GM21717 (cell line): ENCODE data around the gene XAGE2.
A peak's percentile ranks its signal among the peaks of the same experiment; 100 is the strongest.
"Not testable (repeated sequence)": the region's sequence is repeated elsewhere in the genome, so short reads cannot be mapped to it uniquely, and the experiment has no call there.

Experiments used
- ATAC-seq: cut with Tn5 transposase; IDR thresholded peaks from one replicate; pipeline ENCODE4 v1.9.1; 2021; ENCODE audit warnings: mild to moderate bottlenecking, moderate library complexity; ENCODE audit not compliant: unreplicated experiment

The XAGE2 gene, protein sequence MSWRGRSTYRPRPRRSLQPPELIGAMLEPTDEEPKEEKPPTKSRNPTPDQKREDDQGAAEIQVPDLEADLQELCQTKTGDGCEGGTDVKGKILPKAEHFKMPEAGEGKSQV

DNA sequence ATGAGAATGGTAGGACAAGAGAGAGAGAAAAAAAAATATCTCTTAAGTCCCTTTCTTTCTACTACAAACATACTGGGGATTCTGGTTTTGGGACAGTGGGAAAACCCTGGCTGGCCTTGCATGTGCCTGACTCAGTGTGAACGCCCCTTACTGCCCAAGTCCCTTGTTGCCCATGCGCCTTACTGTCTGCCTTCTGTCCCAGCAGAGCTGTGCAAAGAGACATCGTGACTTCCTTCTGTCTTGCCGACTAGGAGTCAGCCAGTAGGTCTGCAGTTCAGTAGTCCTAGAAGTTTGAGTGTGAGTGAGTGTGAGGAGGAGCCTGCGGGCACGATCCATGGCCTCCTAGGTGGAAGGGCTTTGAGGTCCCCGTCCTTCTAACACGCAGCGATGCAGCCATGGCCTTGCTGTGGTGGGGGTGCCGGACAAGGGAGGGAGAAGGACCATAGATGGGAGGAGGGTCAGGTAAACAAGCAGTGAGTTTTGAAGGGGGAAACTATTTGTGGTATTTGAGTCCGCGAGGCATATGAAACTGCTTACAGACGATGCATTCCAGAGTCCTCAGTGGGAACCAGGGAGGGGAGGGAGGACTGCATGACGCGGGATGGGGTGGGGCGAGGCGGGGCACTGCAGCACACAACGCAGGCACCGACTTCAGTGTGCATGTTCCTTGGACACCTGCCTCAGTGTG is at the start of gene XAGE2:
Gene XAGE2 (plus strand): TSS at position 654 of the 688 bp plus-strand sequence. CDS start 994 bp downstream, outside the sequence.
- no peak for ATAC-seq

DNA sequence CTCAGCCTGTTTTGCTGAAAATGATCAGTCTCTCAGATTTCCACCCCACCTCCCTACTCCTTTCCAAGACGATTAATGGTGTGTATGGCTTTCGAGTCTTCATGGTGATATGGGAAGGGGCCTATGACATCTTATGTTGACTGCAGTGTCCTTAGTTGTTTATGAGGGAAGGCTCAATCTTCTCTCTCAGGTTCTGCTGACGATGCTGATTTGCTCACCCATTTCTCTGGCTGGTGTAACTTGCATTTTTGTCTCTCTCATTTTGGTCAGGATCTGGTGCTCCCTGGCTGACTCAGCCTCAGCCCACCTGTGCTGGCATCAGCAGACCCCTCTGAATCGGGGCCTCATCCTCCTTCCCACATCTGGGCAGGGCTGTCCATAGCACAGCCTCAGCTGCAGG is 31.4 kb upstream of the XAGE2 start:
- ATAC-seq = no peak

DNA sequence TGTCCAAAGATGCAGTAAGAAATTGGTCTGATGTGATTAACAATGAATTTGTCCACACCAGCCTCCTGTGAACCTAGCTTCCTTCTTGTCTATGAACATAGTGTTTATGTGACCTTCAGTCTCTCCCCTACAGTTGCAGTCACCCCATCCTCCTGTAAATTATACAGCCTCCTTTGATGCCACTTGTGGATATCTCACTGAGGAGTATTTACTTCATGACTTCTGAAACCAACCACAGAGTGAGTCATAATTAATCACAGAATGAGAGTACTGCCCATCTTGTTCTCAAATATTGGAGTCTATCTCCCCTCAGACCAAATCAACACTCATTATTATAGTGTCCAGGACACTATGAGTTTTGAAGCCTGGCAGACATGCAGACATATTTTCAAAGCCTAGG is 27.3 kb upstream of the XAGE2 start:
- ATAC-seq = no peak

DNA sequence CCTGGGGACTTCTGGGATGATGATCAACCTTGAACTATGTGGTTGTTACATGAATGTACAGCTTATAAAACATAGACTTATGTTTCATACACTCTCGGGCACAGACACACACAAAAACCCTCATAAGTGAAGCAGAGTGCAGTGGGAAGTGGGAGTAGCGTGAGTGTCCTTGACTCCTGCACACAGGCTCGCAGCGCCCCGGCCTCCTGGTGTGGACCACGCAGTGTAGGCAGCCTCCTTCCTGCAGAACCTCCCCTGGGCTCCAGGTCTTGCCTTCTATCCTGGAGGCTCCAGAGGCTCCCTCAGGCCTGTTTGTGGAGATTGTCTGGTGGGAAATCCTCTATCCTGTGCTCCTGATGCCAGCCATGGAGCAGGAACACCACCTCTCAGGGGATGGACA is 25.7 kb upstream of the XAGE2 start:
- not testable (repeated sequence) for ATAC-seq

DNA sequence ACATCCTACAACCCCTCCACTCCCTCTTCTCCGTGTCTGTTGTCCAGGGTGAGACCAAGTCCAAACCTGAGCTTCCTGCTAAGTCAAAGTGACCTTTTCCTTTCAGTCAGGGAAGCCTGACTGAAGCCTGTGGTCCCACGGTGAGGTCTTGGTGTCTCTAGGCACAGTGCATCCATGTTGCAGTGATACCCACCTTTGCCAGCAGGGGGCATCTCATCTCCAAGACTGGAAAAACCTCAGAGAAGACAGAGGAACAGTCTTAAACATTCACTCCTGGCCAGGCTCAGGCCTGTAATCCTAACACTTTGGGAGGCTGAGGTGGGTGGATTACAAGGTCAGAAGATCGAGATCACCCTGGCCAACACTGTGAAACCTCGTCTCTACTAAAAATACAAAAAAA is 23.4 kb upstream of the XAGE2 start:
- peak; percentile 61 for ATAC-seq

DNA sequence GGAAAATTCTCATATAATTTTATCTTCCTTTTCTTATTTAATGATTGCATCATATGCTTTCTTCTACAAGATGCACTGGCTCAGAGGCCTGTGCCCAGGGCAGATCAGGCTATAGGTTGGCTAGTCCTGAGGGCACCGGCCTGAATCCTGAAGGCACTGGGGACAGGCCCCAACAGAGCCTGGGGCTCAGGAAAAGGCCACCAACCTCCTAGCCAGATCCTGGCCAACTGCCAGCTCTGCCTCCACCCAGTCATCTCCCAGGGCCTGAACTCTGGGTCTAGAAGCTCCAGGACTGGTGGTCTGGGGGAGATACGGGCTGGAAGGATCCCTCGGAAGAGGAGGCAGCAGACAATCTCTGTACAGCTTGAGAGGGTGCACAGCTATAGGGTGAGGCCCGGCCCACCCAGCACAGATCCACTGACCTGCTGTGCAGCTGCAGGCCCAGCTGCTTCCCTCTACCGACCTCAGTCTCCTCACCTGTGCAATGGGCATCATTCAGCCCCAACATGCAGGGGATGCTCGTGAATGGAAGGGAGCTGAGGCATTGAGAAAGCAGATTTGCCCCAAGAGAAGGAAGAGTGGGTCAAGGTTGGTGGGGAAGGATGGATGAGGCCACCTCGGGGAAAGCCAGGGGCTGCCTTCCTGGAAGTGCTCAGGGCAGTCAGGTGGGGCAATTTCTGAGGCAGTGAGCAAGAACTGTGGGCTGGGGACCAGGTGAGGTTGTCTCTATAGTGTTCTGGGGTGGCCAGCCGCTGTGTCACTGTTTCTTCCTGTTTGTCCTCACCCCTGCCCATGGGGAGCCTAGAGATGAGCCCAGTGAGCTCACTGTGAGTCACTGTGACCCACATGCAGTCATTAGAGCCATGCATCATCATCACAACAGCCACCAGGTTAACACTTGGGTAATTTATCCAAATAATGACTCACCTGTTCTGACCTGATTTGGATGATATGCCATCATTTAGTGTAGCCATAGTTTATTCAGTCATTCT is 22.4 kb upstream of the XAGE2 start:
- ATAC-seq = no peak

DNA sequence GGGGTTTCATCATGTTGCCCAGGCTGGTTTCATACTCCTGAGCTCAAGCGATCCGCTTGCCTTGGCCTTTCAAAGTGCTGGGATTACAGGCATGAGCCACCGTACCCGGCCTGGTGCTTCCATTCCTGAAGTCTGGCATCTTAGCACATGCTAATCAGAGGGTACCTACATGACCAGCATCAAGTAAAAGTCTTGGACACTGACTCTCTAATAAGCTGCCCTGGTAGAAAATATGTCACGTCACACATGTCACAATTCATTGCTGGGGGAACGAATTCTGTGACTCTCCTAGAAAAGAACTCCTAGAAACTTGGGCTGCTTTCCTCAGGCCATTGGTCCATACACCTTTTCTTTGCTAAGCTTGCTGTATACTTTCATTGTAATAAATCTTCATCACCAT is 19.1 kb upstream of the XAGE2 start:
- no peak for ATAC-seq

DNA sequence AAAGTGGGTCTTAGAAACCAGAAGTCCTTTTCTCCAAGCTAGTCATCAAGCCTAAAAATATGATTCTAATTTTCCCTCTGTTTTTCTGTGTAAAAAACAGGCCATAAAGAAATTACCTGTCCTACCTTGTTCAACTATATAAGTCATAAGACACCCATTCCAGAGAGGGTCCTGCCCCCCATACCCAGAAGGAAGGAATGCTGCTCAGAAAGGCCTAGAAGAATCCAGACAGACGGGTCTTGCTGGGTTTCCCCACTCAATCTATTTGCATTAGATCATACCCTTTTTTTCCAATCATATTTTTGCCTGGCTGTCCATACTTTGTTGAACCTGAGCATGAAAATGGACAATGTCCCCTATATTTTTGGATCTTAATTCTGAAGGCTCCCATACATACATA is 16.3 kb upstream of the XAGE2 start:
- ATAC-seq = no peak

DNA sequence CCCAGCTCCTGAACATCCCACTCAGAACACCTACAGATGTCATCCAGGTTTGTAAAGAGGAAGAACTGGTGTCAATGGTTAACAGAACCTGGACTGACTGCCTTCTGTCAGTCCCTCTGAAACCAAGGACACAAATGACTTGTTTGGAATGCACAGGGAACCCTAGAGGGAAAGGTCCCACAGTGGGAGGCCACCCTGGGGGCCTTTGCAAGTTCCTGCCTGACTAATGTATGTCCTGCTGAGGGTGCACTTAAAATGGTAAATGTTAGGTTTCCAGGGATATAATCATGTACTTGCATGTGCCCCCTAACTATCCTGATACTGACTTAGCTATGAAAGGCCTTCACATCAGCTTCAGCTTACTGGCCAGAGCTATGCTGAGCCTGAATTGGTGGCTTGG is 15.0 kb upstream of the XAGE2 start:
- ATAC-seq = no peak

DNA sequence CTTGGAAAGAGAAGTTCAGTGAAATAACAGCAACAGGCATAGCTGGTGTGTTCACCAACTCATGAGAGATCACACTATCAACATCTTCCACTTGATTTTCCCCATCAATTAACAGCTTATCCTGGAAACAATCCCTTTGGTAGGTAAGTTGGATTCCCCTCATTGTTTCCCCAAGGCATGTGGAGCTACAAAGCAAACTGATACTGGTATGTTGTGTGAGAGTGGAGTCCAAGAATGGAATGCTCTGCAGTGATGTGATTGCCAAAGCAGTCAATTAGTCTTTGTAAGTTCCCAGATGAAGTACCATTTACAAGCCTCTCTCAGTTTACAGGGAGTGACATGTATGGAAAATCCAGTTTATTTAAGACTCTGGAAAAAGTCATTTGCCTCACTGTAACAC is 13.7 kb upstream of the XAGE2 start:
- no peak for ATAC-seq

DNA sequence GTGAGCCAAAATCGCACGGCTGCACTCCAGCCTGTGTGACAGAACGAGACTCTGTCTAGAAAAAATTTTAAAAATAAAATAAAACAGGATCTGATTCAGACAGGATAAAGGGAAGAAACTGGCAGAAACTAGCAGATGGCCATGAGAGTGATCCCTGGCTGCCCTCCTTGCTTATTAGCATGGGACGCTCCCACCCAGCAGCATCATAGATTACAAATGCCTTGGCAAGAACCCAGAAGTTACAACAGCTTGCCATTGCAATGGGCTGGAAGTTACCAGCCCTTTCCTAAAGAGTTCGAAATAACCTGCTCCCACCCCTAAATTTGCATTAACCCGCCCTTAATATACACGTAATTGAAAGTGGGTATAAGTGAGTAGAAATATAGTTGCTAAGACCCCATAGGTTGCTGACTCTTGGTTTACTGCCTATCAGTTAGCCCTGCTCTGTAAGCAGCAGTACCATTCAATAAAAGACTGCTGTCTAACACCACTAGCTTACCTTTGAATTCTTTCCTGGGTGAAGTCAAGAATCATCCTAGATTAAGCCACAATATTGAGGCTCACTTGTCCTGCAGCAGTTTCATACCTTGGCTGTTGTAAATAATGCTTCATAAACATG is 9.1 kb upstream of the XAGE2 start:
- ATAC-seq = no peak

DNA sequence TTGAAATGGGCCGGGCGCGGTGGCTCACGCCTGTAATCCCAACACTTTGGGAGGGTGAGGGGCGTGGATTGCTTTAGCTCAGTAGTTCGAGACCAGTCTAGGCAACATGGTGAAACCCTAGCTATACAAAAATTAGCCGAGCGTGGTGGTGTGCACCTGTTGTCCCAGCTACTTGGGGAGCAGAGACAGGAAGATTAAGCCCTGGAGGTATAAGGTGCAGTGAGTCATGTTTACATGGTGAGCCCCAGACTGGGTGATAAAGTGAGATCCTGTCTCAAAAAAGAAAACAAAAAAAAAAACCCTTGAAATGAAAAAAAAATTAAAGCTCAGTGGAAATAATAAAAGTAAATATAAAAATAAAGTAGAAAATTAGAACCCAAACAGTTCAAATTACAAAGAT is 6.9 kb upstream of the XAGE2 start:
- ATAC-seq = no peak

DNA sequence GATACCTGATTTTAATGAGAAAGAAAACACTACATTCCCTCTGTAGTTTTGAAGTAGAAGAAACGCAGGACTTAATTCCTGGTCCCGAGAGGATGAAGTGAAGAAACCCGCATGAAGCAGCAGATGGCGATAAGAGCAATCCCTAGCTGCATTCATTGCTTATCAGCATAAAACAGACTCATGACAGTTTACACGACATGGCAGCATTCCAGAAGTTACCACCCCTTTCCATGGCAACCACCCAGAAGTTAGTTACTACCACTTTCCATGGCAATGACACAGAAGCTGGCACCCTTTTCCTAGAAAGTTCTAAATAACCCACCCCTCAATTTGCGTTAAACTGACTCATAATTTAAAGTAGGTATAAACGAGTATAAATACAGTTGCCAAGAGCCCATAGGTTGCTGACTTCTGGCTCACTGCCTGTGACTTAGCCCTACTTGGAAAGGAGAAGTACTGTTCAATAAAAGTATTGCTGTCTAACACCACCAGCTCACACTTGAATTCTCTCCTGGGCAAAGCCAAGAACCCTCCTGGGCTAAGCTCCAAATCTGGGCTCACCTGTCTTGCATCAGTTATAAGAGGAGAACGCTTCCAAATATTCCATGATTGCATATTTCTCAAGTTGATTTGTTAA is 5.5 kb upstream of the XAGE2 start:
- no peak for ATAC-seq

DNA sequence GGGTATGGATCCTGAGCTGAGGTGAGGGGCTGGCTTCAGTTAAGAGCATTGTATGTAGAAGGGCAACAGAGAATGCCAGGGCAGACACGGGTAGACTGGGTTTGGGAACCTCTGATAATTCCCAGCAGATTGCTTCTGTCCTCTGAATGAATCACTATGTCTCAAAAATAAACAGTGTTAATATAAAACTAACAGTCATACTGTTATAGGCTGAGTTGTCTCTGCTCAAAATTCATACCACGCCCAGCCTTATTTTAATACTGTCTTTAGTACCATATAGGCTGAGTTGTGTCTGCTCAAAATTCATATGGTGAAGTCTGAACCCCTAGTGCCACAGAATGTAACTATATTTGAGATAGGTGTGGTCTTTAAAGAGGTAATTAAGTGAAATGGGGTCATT is 10.0 kb downstream of the XAGE2 start:
- no peak for ATAC-seq

DNA sequence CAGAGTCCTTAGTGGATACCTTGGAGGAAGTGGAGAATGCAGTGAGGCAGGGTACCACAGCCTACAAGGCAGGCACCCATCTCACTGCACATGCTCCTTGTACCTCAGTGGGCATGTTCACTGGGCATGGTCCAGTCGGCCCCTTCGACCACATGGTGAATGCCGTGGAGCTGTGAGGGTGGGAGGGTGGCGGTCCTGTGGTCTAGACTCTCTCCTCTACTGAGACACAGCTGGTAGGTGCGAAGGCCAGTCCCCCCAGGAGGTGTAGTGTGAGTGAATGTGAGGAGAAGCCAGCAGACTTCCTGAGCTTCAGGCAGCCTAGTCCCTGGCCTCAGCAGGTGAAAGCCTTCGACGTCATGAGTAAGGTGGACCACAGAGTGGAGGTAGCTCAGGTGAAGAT is 12.2 kb downstream of the XAGE2 start:
- ATAC-seq = no peak

DNA sequence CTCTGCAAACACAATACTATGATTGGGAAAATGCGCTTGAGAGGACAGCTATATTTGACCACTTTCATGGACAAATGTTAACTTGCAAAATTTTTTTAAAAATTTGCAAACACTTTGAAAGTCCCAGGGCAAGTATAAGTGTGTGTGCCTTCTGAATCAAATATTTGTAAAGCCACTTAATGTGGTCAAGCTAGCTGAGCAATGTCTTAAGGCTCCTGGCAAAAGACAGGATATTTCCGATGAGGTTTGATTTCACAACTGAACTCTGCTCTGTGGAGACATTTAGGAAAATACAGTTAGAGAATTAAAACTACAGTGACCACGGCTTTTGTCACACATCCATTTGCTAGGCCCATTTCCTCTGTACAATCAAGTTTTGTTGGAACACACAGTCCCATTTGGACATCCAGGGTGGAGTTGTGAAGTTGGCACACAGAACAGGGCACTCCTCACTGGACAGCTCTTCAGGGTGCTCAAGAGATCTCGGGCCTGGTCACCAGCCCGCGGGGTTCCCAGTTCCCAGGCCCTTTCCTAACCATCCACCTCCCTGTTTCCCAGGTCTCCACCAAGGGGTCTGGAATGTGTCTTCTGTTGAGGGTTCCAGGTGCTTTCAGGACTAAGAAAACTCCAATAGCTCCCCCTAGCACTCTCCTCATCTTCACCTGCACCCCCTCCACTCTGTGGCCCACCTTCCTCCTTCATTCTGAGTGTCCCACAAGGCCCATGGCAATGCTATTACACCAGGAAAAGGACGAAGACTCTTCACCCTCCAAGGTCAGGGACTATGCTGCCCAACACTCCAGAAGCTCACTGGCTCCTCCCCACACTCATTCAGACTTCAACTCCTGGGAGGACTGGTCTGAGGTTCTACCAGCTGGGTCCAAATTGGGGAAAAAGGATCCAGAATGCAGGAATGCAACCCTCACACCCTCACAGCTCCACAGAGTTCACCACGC is 41.9 kb downstream of the XAGE2 start:
- no peak for ATAC-seq

DNA sequence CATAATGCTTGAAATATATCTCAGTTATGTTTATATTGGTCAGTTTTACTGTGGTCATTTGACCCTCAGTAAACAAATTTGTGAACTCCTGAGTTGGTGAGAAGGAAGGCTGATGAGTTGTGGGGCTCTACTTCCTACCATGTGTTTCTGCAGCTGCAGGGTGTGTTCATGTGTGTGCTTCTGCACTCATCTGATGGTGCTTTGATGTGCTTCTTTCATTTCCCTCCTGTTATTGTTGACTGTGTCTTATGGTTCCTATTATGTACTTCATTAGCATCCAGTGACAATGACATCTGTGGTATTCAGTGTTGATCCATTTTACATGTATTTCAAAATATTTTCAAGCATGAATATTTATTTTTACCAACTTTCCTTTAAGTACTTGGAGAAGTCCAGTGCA is 46.5 kb downstream of the XAGE2 start:
- no peak for ATAC-seq

DNA sequence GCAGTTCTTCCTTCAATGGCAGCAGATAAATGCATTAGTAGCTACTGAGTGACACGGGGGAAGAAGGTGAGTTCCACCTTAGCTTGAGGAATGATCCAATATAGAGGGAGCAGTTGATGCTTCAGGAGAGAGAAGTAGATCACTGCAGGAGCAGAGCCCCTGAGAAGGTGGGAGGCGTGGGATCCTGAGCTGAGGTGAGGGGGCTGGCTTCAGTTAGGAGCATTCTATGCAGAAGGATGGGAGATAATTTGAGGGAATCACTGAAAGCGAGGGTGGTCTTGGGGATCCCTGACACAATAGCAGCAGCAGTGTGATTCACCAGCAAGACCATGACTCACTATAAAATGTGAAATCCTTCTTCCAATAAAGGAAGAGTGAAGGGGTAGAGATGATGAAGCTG is 48.0 kb downstream of the XAGE2 start:
- ATAC-seq = no peak

DNA sequence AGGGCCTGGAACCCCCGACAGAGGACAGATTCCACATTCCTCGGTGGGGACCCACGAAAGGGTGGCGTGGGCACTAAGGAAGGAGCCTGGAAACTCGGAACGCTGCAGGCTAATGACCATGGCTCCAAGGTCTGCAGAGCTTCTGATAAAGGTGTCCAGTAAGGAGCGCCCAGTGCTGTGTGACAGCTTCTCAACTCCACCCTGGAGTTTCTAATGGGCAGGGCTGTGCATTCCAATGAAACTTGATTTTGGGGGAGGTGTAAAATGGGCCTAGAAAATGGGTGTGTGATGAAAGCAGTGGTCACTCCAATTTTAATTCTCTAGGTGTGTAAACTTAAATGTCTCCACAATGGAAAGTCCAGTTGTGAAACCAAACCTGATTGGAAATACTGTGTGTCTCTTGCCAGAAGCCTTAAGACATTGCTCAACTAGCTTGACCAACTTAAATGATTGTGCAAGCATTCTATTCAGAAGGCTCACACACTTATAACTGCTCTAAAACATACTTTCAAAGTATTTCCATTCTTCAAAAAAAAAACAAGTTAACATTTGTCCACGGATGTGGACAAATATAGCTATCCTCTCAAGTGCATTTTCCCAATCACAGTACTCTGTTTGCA is 52.1 kb downstream of the XAGE2 start:
- ATAC-seq = no peak
